H1 (cell line): ENCODE data around the gene FGR. TPM values are rescaled to one million over a fixed set of nuclear protein-coding genes. Genes with fewer than 3 reads are reported as not detected.
A peak's percentile ranks its signal among the peaks of the same experiment; 100 is the strongest.

Experiments
- ASH2L ChIP-seq: fragments of 200-600, 300-600 bp; sonication (generic); IDR thresholded peaks from one replicate; pipeline ENCODE4 v1.7.1; 2017; ENCODE audit warnings: low read length
- BCL11A ChIP-seq, 2 experiments: IDR thresholded peaks; one replicate each; pipeline ENCODE4 v1.6.1; 2011; ENCODE audit warnings: low read depth in 2 of 2, low read length in 2 of 2, mild to moderate bottlenecking in 2 of 2
- BRCA1 ChIP-seq: IDR thresholded peaks from 2 replicates; pipeline ENCODE4 v1.6.1; 2012; ENCODE audit warnings: low read depth, low read length, improper control_type of control experiment
- CBX5 ChIP-seq: fragments of 300-800, 300-1000 bp; sonication (generic); IDR thresholded peaks from 2 replicates; pipeline ENCODE4 v1.7.1; 2016; ENCODE audit warnings: antibody characterized with exemption, low read length, low read depth
- CBX8 ChIP-seq: fragments of 300-800, 300-1000 bp; sonication (generic); IDR thresholded peaks from 2 replicates; pipeline ENCODE4 v1.7.1; 2016; ENCODE audit warnings: low read depth, low read length, borderline replicate concordance
- CTBP2 ChIP-seq: IDR thresholded peaks from 2 replicates; pipeline ENCODE4 v1.7.0; 2011; ENCODE audit warnings: borderline replicate concordance, mild to moderate bottlenecking, moderate library complexity, mixed read lengths, low read length; ENCODE audit not compliant: insufficient read depth, insufficient read length
- GABPA ChIP-seq: IDR thresholded peaks from 2 replicates; pipeline ENCODE4 v1.6.1; 2011; ENCODE audit warnings: mild to moderate bottlenecking, low read length, moderate library complexity, borderline replicate concordance; ENCODE audit not compliant: insufficient read depth
- GTF2F1 ChIP-seq: IDR thresholded peaks from 2 replicates; pipeline ENCODE4 v1.6.1; 2012; ENCODE audit warnings: low read depth, low read length, improper control_type of control experiment, borderline replicate concordance
- JUN ChIP-seq: IDR thresholded peaks from 2 replicates; pipeline ENCODE4 v1.6.1; 2011; ENCODE audit warnings: low read depth, mild to moderate bottlenecking, improper control_type of control experiment, low read length
- JUND ChIP-seq: IDR thresholded peaks from 2 replicates; pipeline ENCODE4 v1.6.1; 2011; ENCODE audit warnings: mild to moderate bottlenecking, improper control_type of control experiment, low read length
- KDM1A ChIP-seq: fragments of 200-600, 300-600 bp; sonication (generic); IDR thresholded peaks from 2 replicates; pipeline ENCODE4 v1.7.1; 2016; ENCODE audit warnings: mild to moderate bottlenecking, low read length, borderline replicate concordance
- KDM4A ChIP-seq: IDR thresholded peaks from one replicate; pipeline ENCODE4 v1.7.1; 2012; ENCODE audit warnings: low read depth, mild to moderate bottlenecking, moderate library complexity, low read length, inconsistent platforms; ENCODE audit not compliant: severe bottlenecking
- KDM5A ChIP-seq: fragments of 200-600 bp; IDR thresholded peaks from 2 replicates; pipeline ENCODE4 v1.7.1; 2012; ENCODE audit warnings: mild to moderate bottlenecking, low read length, inconsistent platforms, mixed read lengths
- NANOG ChIP-seq: IDR thresholded peaks from 2 replicates; pipeline ENCODE4 v1.6.1; 2011; ENCODE audit warnings: low read length, low read depth, mild to moderate bottlenecking, inconsistent platforms; ENCODE audit not compliant: insufficient read depth, poor library complexity, severe bottlenecking
- PHF8 ChIP-seq: fragments of 200-600 bp; sonication (generic); conservative IDR thresholded peaks from 2 replicates; pipeline ENCODE4 v1.7.1; 2012; ENCODE audit warnings: low read depth, mild to moderate bottlenecking, inconsistent platforms, low read length, moderate library complexity
- POLR2A ChIP-seq, 2 experiments: IDR thresholded peaks; 1 replicate in 1 of 2; 2 replicates in 1 of 2; pipeline ENCODE4 v1.6.1; 2011; ENCODE audit warnings: low read depth in 2 of 2, low read length in 2 of 2, mild to moderate bottlenecking in 2 of 2; ENCODE audit errors: control extremely low read depth in 1 of 2
- RXRA ChIP-seq: IDR thresholded peaks from 2 replicates; pipeline ENCODE4 v1.6.1; 2011; ENCODE audit warnings: low read depth, mild to moderate bottlenecking, low read length, moderate library complexity; ENCODE audit not compliant: insufficient read depth
- SAP30 ChIP-seq: fragments of 300-600 bp; sonication (generic); IDR thresholded peaks from 2 replicates; pipeline ENCODE4 v1.7.1; 2012; ENCODE audit warnings: low read length, moderate library complexity, mild to moderate bottlenecking, inconsistent platforms; ENCODE audit not compliant: insufficient read depth, insufficient replicate concordance
- SIRT6 ChIP-seq: IDR thresholded peaks from one replicate; pipeline ENCODE4 v1.7.1; 2012; ENCODE audit warnings: low read length, inconsistent platforms
- SIX5 ChIP-seq: IDR thresholded peaks from 2 replicates; pipeline ENCODE4 v1.6.1; 2011; ENCODE audit warnings: mild to moderate bottlenecking, low read depth, low read length
- SP1 ChIP-seq: IDR thresholded peaks from 2 replicates; pipeline ENCODE4 v1.6.1; 2011; ENCODE audit warnings: low read depth, low read length
- SP4 ChIP-seq: IDR thresholded peaks from 2 replicates; pipeline ENCODE4 v1.6.1; 2012; ENCODE audit warnings: low read length, inconsistent platforms
- TAF7 ChIP-seq: optimal IDR thresholded peaks from 2 replicates; pipeline ENCODE3; 2011; ENCODE audit warnings: low read depth, mild to moderate bottlenecking, inconsistent platforms, low read length, moderate library complexity, borderline replicate concordance
- TBP ChIP-seq: IDR thresholded peaks from 2 replicates; pipeline ENCODE4 v1.6.1; 2011; ENCODE audit warnings: low read depth, low read length, improper control_type of control experiment
- polyA plus RNA-seq, 7 experiments: library from polyadenylated mRNA; depleted of rRNA in 3 of 7; stranded (reverse) in 5 of 7; unstranded in 2 of 7; fragments of >200 nt in 5 of 7; fragments of 200-250 nt in 2 of 7; gene quantifications; 1 replicate in 5 of 7; 2 replicates in 1 of 7; 4 replicates in 1 of 7; pipeline versions ENCODE4 v1.2.1 to v1.2.3, GENCODE V29; 2011 to 2013; ENCODE audit warnings: missing spikeins in 2 of 7, mixed read lengths in 2 of 7
- total RNA-seq: library from RNA; stranded (reverse); fragmentation: NEBNext Ultra II Directional; extraction: Animal tissue kit (Norgen Biotek cat#: 25700); gene quantifications from 2 replicates; pipeline ENCODE4 v1.2.1, GENCODE V29; 2021
- TF ChIP-seq, protein P1 (sequence below): IDR thresholded peaks from 2 replicates; pipeline ENCODE4 v1.6.1; 2011; ENCODE audit warnings: low read depth, mild to moderate bottlenecking, low read length; ENCODE audit not compliant: insufficient read depth

Gene FGR
- total and polyA plus RNA-seq, 2 of the 8 experiments (the other 6 are each of a cell fraction or from before 2014, with no cell fraction given) = 0.22 to 0.95 TPM

- TF ChIP-seq BCL11A (IDR thresholded peaks at IDR 0.05; ENCODE audit: low read depth in 2 of 2, low read length in 2 of 2) (no peak), POLR2A (IDR thresholded peaks at IDR 0.05; ENCODE audit: control extremely low read depth in 1 of 2, low read depth in 2 of 2, low read length in 2 of 2) (no peak), ASH2L (no peak), NANOG (no peak), KDM5A (no peak), SIRT6 (no peak), GTF2F1 (no peak), SAP30 (no peak), JUN (no peak), PHF8 (no peak), SP4 (0 out of 2 replicates have a peak, but pooled peaks have one; percentile 63), BRCA1 (no peak), SP1 (peak; percentile 99), SIX5 (no peak), CBX8 (no peak), KDM1A (peak; percentile 99), KDM4A (no peak), CBX5 (no peak), RXRA (no peak), TAF7 (no peak), TBP (peak; percentile 41; the same call in 1 of the 2 replicates), CTBP2 (no peak), GABPA (no peak), JUND (no peak; the same call in 1 of the 2 replicates)
- TF ChIP-seq, protein P1, sequence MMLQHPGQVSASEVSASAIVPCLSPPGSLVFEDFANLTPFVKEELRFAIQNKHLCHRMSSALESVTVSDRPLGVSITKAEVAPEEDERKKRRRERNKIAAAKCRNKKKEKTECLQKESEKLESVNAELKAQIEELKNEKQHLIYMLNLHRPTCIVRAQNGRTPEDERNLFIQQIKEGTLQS = no peak
Observed at GRCh38 chr1:27656157-27656893, 21.3 kb upstream of the FGR start (continued).
